GM12891 (cell line): ENCODE data around the gene DMGDH.

Experiments used
- POLR2A ChIP-seq: IDR thresholded peaks from 2 replicates; pipeline ENCODE4 v1.6.1; 2011; ENCODE audit warnings: low read depth, low read length, control low read depth
- POLR2AphosphoS5 ChIP-seq: IDR thresholded peaks from 2 replicates; pipeline ENCODE4 v1.6.1; 2011; ENCODE audit warnings: low read depth, low read length, control low read depth
- TAF1 ChIP-seq: IDR thresholded peaks from 2 replicates; pipeline ENCODE4 v1.6.1; 2011; ENCODE audit warnings: low read depth, low read length, control low read depth

DNA sequence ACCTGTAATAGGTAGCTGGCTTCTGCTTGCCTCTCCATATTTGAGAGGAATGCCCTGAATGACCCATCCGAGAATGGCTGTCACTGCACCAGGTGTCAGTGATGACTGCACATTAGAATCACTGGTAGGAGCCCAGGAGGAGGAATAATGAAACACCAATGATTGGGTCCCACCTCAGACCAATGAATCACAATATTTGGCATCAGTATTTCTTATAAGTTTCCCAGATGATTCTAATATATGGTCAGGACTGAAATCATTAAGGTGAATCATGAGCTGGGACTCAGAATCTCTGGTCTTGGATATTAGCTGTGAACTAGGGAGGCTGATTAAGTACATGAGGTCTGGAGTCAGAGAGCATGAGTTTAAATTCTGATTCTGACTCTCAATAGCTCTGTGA, 107.7 kb downstream of the DMGDH start:
- TF ChIP-seq POLR2A (no peak), POLR2AphosphoS5 (no peak), TAF1 (no peak)
